Measurements from ENCODE around the gene SYDE1.

SYDE1 gene

GRCh38 chr19:15120135-15121026 lies 13.2 kb downstream of the SYDE1 start:
- no peak for DNase-seq (ENCODE audit: low read depth in 2 of 2)
- TF ChIP-seq CTCF (IDR thresholded peaks at IDR 0.05; ENCODE audit: low read depth, low read length): no peak
- no peak overlapping the region for H3K4me3 ChIP-seq (replicated peaks in 1 of 2; ENCODE audit: low read depth in 2 of 2, low read length in 2 of 2)

- DNase-seq (ENCODE audit: low read depth in 2 of 2): no peak
- TF ChIP-seq CTCF (IDR thresholded peaks at IDR 0.05; ENCODE audit: low read depth, low read length): no peak
- no peak overlapping the region for H3K4me3 ChIP-seq (replicated peaks in 1 of 2; ENCODE audit: low read depth in 2 of 2, low read length in 2 of 2)
Observed at GRCh38 chr19:15122331-15123030, 15.3 kb downstream of the SYDE1 start.

GRCh38 chr19:15123031-15123890 lies 16.1 kb downstream of the SYDE1 start:
- DNase-seq (ENCODE audit: low read depth in 2 of 2): no peak
- H3K4me3 ChIP-seq (replicated peaks in 1 of 2; ENCODE audit: low read depth in 2 of 2, low read length in 2 of 2): no peak overlapping the region
- TF ChIP-seq CTCF (IDR thresholded peaks at IDR 0.05; ENCODE audit: low read depth, low read length): no peak

GRCh38 chr19:15123900-15124299 lies 16.7 kb downstream of the SYDE1 start:
- peak overlapping the region in 1 of 2 donors; percentile 92 for H3K4me3 ChIP-seq (replicated peaks in 1 of 2; ENCODE audit: low read depth in 2 of 2, low read length in 2 of 2)
- TF ChIP-seq CTCF (IDR thresholded peaks at IDR 0.05; ENCODE audit: low read depth, low read length): no peak
- DNase-seq (ENCODE audit: low read depth in 2 of 2): peak in 1 of 2 donors; percentile 55

- H3K4me3 ChIP-seq (replicated peaks in 1 of 2; ENCODE audit: low read depth in 2 of 2, low read length in 2 of 2): peak overlapping the region; percentile 92 to 95
- DNase-seq (ENCODE audit: low read depth in 2 of 2): no peak
- TF ChIP-seq CTCF (IDR thresholded peaks at IDR 0.05; ENCODE audit: low read depth, low read length): no peak
Observed at GRCh38 chr19:15124572-15125231, 17.5 kb downstream of the SYDE1 start.
